ENCODE results near the gene SCUBE2. TPM values are rescaled to one million over a fixed set of nuclear protein-coding genes. Genes with fewer than 3 reads are reported as not detected.
A peak's percentile ranks its signal among the peaks of the same experiment; 100 is the strongest.

The SCUBE2 gene
- total and polyA plus RNA-seq, 8 donors = 3.8 to 33.8 (median 16.5) TPM

DNA sequence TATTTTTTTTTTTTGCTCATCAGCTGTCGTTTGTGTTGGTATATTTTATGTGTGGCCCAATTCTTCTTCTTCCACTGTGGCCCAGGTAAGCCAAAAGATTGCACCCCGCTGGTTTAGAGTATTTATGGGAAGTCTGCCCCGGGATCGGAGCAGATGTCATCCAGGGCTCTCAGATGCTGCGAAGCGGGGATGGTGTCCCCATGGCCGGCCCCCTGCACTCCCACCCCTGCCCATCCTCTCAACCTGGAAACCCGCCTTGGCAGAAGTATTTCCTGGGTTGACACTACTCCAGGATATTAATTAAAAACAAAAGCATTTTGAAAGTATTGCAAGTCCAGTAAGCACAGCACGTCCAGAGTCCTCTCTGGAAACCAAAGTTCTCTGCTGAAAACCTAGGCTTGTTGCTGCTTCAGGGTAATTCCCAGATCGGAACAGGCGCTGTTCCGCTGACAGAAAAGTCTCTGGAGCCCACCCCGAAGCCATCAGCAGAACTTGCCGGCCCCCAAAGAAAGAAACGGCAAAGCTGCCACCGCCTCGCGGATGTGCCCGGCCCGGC, 833 bp downstream of the SCUBE2 start:
- H3K4me1 ChIP-seq = peaks cover 0 to 20% (median 0%) of the 10 kb centered on the region in 3 donors
- no peaks in the 10 kb centered on the region for H3K9me3 ChIP-seq
- H3K27me3 ChIP-seq = no peaks in the 10 kb centered on the region
- H3K4me3 ChIP-seq = peak overlapping the region; percentile 35 to 65 (median 49)
- H3K27ac ChIP-seq = no peak overlapping the region
- TF ChIP-seq CTCF (IDR thresholded peaks at IDR 0.05) = no peak
- ATAC-seq = no peak
- DNase-seq = no peak
- intact Hi-C loops (cut with DNase I) = no loop called here
- H3K36me3 ChIP-seq = no peaks in the 10 kb centered on the region
- FAIRE-seq = no peak
- 46 to 61% methylated on average over 20 of the region's 20 CpGs for WGBS, 2 donors

GRCh38 chr11:9089636-9090035, 1.8 kb downstream of the SCUBE2 start:
- ATAC-seq (no peak), DNase-seq (no peak), FAIRE-seq (no peak)
- intact Hi-C loops (cut with DNase I) = no loop called here
- Histone ChIP-seq H3K4me3 (peak overlapping the region in 1 of 4 donors; percentile 65), H3K9me3 (no peaks in the 10 kb centered on the region), H3K27ac (no peak overlapping the region), H3K4me1 (peaks cover 0 to 20% (median 0%) of the 10 kb centered on the region in 3 donors), H3K36me3 (no peaks in the 10 kb centered on the region), H3K27me3 (no peaks in the 10 kb centered on the region)
- TF ChIP-seq CTCF (IDR thresholded peaks at IDR 0.05) = no peak
- WGBS, 2 donors = 86 to 98% methylated on average over 6 of the region's 6 CpGs

- Histone ChIP-seq H3K4me1 (peaks cover 0 to 20% (median 0%) of the 10 kb centered on the region in 3 donors), H3K27ac (no peak overlapping the region), H3K9me3 (no peaks in the 10 kb centered on the region), H3K36me3 (no peaks in the 10 kb centered on the region), H3K27me3 (no peaks in the 10 kb centered on the region), H3K4me3 (no peak overlapping the region)
- ATAC-seq (no peak), DNase-seq (no peak), FAIRE-seq (no peak)
- intact Hi-C loops (cut with DNase I) = no loop called here
- 44 to 52% methylated on average over 3 of the region's 3 CpGs for WGBS, 2 donors
- no peak for TF ChIP-seq CTCF (IDR thresholded peaks at IDR 0.05)
Observed at GRCh38 chr11:9089061-9089460, 2.3 kb downstream of the SCUBE2 start.

- Histone ChIP-seq H3K36me3 (no peaks in the 10 kb centered on the region), H3K27me3 (no peaks in the 10 kb centered on the region), H3K27ac (no peak overlapping the region), H3K4me3 (no peak overlapping the region), H3K9me3 (no peaks in the 10 kb centered on the region), H3K4me1 (no peaks in the 10 kb centered on the region)
- TF ChIP-seq CTCF (IDR thresholded peaks at IDR 0.05) = no peak
- DNase-seq = no peak
- intact Hi-C loops (cut with DNase I) = no loop called here
- 84 to 86% methylated on average over 4 of the region's 4 CpGs for WGBS, 2 donors
- ATAC-seq = no peak
- FAIRE-seq = no peak
Observed at GRCh38 chr11:9082575-9082974, 8.8 kb downstream of the SCUBE2 start.

- FAIRE-seq (no peak), DNase-seq (no peak), ATAC-seq (no peak)
- no peaks in the 10 kb centered on the region for H3K27me3 ChIP-seq
- WGBS, 2 donors = 75 to 82% methylated on average over 1 of the region's 1 CpG
- no peaks in the 10 kb centered on the region for H3K4me1 ChIP-seq
- no peaks in the 10 kb centered on the region for H3K9me3 ChIP-seq
- no peak overlapping the region for H3K4me3 ChIP-seq
- intact Hi-C loops (cut with DNase I) = no loop called here
- no peaks in the 10 kb centered on the region for H3K36me3 ChIP-seq
- TF ChIP-seq CTCF (IDR thresholded peaks at IDR 0.05) = no peak
- no peak overlapping the region for H3K27ac ChIP-seq
Observed at GRCh38 chr11:9081153-9081552, 10.2 kb downstream of the SCUBE2 start.

All from pancreas (tissue), 10 donors.